Calu3 (cell line): ENCODE data around the gene COPE. TPM values are rescaled to one million over a fixed set of nuclear protein-coding genes. Genes with fewer than 3 reads are reported as not detected.

ENCODE experiments used
- BruUV-seq: library from RNA; stranded (reverse); fragments of 400-500 nt; replicated peaks from 2 replicates; lab custom pipeline; 2021; lab: Mats Ljungman, UMichigan
- CTCF ChIA-PET: fragments of 300-600 bp; sonication (Branson Sonifier 250); formaldehyde crosslinking; loops from one replicate; lab custom pipeline; 2022; ENCODE audit warnings: antibody characterized with exemption; lab: Charles Lee
- DNase-seq: peaks from one replicate; pipeline ENCODE4 v3.0.0; 2022
- H3K27ac Mint-ChIP-seq: one replicate; pipeline ENCODE4 v1.8.0; 2022; ENCODE audit warnings: mixed read lengths; ENCODE audit not compliant: unreplicated experiment
- H3K27me3 Mint-ChIP-seq: one replicate; pipeline ENCODE4 v1.8.0; 2022; ENCODE audit warnings: mixed read lengths; ENCODE audit not compliant: unreplicated experiment
- H3K36me3 Mint-ChIP-seq: one replicate; pipeline ENCODE4 v1.8.0; 2022; ENCODE audit warnings: mild to moderate bottlenecking, moderate library complexity, mixed read lengths; ENCODE audit not compliant: insufficient read depth, unreplicated experiment
- H3K4me1 Mint-ChIP-seq: one replicate; pipeline ENCODE4 v1.8.0; 2022; ENCODE audit warnings: mild to moderate bottlenecking, low read depth, mixed read lengths; ENCODE audit not compliant: unreplicated experiment
- H3K4me3 Mint-ChIP-seq: one replicate; pipeline ENCODE4 v1.8.0; 2022; ENCODE audit warnings: mild to moderate bottlenecking, low read depth, moderate library complexity, mixed read lengths; ENCODE audit not compliant: unreplicated experiment
- H3K9me3 Mint-ChIP-seq: one replicate; pipeline ENCODE4 v1.8.0; 2022; ENCODE audit warnings: low read depth, mixed read lengths; ENCODE audit not compliant: unreplicated experiment
- CTCF ChIP-seq: fragments of 200-600 bp; IDR thresholded peaks from one replicate; pipeline ENCODE4 v1.8.0; 2022; ENCODE audit warnings: antibody characterized with exemption; ENCODE audit not compliant: unreplicated experiment
- intact Hi-C: fragments of 100-400 bp; cut with micrococcal nuclease; formaldehyde crosslinking; loops from one replicate; pipeline ENCODE4 v1.10.0; 2022; ENCODE audit not compliant: unreplicated experiment
- total RNA-seq: library from RNA; stranded (reverse); gene quantifications from 2 replicates; pipeline ENCODE4 v1.2.3, GENCODE V29; 2022

The COPE gene
- total RNA-seq, 1 experiment from 2014 or later = 143 TPM

- Mint-ChIP-seq H3K4me1 (no peaks in the 10 kb centered on the region), H3K27ac (no peak overlapping the region), H3K4me3 (no peak overlapping the region), H3K9me3 (no peaks in the 10 kb centered on the region), H3K27me3 (no peaks in the 10 kb centered on the region), H3K36me3 (peaks cover 19% of the 10 kb centered on the region)
- intact Hi-C loops = loop anchor here (5.0 kb wide), 1 partner anchor 87 kb away; no protein-coding TSS in a partner anchor
- CTCF ChIA-PET = no interaction called here
- no peak for DNase-seq
- no peak for TF ChIP-seq CTCF
- no TSS peak for BruUV-seq
Observed at GRCh38 chr19:18899624-18900560, 19.3 kb downstream of the COPE start.

GRCh38 chr19:18898607-18899408 is 20.4 kb downstream of the COPE start:
- no peaks in the 10 kb centered on the region for H3K27me3 Mint-ChIP-seq
- BruUV-seq = no TSS peak
- CTCF ChIA-PET = interaction anchor here (0.6 kb wide), 1 partner anchor 34 kb away, joined by 4 read pairs; no protein-coding TSS in a partner anchor
- H3K4me1 Mint-ChIP-seq = no peaks in the 10 kb centered on the region
- no peak for TF ChIP-seq CTCF
- no peak for DNase-seq
- H3K27ac Mint-ChIP-seq = no peak overlapping the region
- peaks cover 16% of the 10 kb centered on the region for H3K36me3 Mint-ChIP-seq
- no peaks in the 10 kb centered on the region for H3K9me3 Mint-ChIP-seq
- intact Hi-C loops = loop anchor here (5.0 kb wide), 1 partner anchor 88 kb away; no protein-coding TSS in a partner anchor
- no peak overlapping the region for H3K4me3 Mint-ChIP-seq

- Mint-ChIP-seq H3K27me3 (no peaks in the 10 kb centered on the region), H3K36me3 (peaks cover 15% of the 10 kb centered on the region), H3K4me1 (no peaks in the 10 kb centered on the region), H3K9me3 (no peaks in the 10 kb centered on the region), H3K27ac (no peak overlapping the region), H3K4me3 (no peak overlapping the region)
- intact Hi-C loops = loop anchor here (5.0 kb wide), 1 partner anchor 89 kb away; no protein-coding TSS in a partner anchor
- TF ChIP-seq CTCF = no peak
- no TSS peak for BruUV-seq
- CTCF ChIA-PET = interaction anchor here (0.6 kb wide), 1 partner anchor 33 kb away, joined by 4 read pairs; no protein-coding TSS in a partner anchor
- DNase-seq = no peak
Observed at GRCh38 chr19:18898081-18898606, 21.0 kb downstream of the COPE start.
